Endometrial microvascular endothelial cells (primary cell): Measurements from ENCODE around the gene MAP1B. TPM values are rescaled to one million over a fixed set of nuclear protein-coding genes. Genes with fewer than 3 reads are reported as not detected.
"Not testable (repeated sequence)": the region's sequence is repeated elsewhere in the genome, so short reads cannot be mapped to it uniquely, and the experiment has no call there.

ENCODE experiments used
- in situ Hi-C: cut with HindIII; loops from 2 replicates; pipeline ENCODE4 v1.10.0; 2017; ENCODE audit warnings: low sequenced_read_pairs, low pct_unique_long_range_greater_than_20kb; ENCODE audit errors: inconsistent ontology term
- total RNA-seq: library from RNA; depleted of rRNA; stranded (reverse); fragments of >200 nt; gene quantifications from one replicate; pipeline ENCODE4 v1.2.3, GENCODE V29; 2015; ENCODE audit errors: inconsistent ontology term

Gene MAP1B
- total RNA-seq, 1 donor from 2014 or later, result 226 TPM

- in situ Hi-C loops, result no loop called here
Measured at GRCh38 chr5:72151646-72152045, 44.4 kb downstream of the MAP1B start.

GRCh38 chr5:72152545-72152944 is 45.3 kb downstream of the MAP1B start:
- in situ Hi-C loops, result no loop called here

DNA sequence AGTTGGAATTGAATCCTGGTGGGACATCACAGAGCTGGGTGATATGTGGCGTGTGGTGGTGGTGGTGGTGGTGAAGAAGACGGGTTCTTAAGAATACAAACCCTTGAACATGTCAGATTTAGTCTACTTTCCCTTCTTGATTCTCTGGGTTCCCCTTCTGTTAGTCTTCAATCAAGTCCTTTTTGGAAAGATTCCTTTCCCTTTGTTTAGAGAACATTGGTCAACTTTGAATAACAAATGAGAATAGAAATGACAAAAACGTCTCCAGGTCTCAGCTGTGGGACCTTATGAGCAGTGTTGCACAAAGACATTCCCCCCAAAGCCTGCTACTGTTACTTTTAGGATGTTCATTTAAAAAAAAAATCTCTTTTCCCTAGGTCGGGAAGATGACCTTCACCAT is 46.3 kb downstream of the MAP1B start:
- in situ Hi-C loops, result no loop called here

- in situ Hi-C loops, result no loop called here
Measured at GRCh38 chr5:72154076-72154756, 46.9 kb downstream of the MAP1B start.

GRCh38 chr5:72156946-72157624 is 49.8 kb downstream of the MAP1B start:
- in situ Hi-C loops, result no loop called here

DNA sequence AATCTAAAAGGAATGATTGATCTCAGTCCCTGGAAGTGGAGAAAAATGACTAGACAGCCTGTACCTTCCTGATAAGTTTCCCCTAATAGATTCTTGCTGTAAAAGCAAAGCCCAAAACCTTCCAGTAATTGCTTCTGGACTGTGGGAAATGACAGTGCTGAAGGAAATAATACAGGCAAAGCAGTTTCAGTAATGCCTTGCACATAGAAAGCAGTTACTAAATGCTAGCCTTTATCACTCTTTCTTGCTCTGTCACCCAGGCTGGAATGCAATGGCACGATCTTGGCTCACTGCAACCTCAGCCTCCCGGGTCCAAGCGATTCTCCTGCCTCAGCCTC is 50.3 kb downstream of the MAP1B start:
- in situ Hi-C loops, result no loop called here

DNA sequence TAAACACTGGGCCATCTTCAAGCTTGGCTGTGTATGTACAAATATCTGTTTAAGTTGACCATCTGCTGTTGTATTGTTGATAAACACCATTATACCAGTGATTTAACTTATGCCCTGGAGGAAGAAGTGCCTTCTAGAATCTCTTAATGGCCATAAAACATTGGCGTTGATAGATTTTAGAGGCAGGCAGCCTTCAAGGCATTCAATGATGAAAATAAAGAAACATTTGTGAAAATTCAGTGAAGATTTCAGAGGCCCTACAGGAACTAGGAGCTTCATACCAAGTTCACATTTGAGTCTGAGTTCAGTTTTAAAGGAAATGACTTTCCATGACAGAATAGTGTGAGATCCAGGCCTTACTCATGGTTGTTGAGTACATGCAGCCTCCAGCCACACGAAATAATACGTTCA is 52.2 kb downstream of the MAP1B start:
- in situ Hi-C loops, result no loop called here

GRCh38 chr5:72160329-72160728 is 53.1 kb downstream of the MAP1B start:
- in situ Hi-C loops, result no loop called here

GRCh38 chr5:72160959-72161358 is 53.7 kb downstream of the MAP1B start:
- in situ Hi-C loops, result no loop called here

- in situ Hi-C loops, result no loop called here
Measured at GRCh38 chr5:72161951-72162350, 54.7 kb downstream of the MAP1B start.

- in situ Hi-C loops, result no loop called here
Measured at GRCh38 chr5:72163349-72163983, 56.2 kb downstream of the MAP1B start.

DNA sequence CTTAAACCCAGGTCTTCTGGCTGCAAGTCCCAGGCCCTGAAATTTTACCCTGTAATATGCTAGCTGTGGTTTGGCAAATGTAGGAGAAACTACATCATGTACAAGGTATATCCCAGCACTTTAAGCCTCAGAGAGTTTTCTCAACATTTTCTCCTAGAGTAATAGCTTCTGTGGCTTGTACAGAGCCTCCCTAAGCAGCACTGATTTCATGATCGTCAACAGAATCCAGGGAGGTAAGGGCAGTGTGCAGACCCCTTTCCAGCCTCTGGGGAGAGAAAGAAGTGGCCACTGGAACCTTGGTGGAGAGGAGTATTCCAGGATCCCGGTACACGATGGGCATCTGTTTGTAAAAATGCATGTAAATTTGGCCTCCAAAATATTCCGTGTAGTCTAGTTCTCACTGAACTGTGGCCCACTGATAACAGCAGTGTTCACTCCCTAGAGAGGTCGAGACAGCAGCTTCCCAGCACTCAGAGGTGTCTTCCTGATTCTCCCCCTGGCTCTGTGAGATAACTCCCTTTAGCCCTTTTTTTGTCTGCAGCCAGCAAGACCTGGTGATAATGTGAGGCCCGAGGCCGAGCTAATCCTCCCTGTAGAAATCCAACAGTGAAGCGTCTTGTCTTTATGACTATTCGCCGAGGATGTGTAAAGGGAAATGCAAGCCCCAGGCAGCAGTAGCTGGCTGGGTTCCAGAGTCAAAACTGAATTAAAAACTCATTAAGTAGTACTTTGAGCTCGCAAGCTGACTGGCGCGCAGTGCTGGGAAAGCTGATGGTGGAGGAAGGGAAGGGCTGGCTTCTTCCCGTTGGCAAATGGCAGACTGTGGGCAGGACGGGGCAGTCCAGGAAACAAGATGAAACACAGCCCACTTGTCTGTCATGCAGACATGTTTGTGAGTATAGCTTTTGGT is 59.0 kb downstream of the MAP1B start:
- in situ Hi-C loops, result no loop called here

- in situ Hi-C loops, result no loop called here
Measured at GRCh38 chr5:72167257-72167656, 60.0 kb downstream of the MAP1B start.

DNA sequence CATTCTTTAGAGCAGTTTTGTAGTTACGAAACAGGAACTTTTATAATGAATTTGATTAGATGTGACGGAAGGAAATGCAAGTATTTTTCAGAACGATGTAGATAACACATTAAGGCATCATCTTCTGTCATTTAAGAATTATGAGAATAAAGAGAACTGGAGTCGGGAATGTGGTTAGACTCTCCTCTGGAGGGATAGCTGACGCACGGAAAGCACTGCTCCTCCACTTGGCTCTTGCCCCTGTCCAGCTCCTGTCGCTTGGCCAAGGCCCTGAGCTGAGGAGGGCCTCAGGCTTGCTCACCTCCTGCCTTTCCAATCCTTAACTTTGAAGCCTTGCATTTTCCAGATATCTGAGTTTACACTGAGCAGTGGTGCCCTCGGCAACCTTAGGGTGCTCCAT is 60.5 kb downstream of the MAP1B start:
- in situ Hi-C loops, result no loop called here

- in situ Hi-C loops, result no loop called here
Measured at GRCh38 chr5:72170101-72170500, 62.8 kb downstream of the MAP1B start.

- in situ Hi-C loops, result not testable (repeated sequence)
Measured at GRCh38 chr5:72171181-72171580, 63.9 kb downstream of the MAP1B start.

- in situ Hi-C loops, result no loop called here
Measured at GRCh38 chr5:72171667-72172066, 64.4 kb downstream of the MAP1B start.

GRCh38 chr5:72172786-72173185 is 65.5 kb downstream of the MAP1B start:
- in situ Hi-C loops, result no loop called here

DNA sequence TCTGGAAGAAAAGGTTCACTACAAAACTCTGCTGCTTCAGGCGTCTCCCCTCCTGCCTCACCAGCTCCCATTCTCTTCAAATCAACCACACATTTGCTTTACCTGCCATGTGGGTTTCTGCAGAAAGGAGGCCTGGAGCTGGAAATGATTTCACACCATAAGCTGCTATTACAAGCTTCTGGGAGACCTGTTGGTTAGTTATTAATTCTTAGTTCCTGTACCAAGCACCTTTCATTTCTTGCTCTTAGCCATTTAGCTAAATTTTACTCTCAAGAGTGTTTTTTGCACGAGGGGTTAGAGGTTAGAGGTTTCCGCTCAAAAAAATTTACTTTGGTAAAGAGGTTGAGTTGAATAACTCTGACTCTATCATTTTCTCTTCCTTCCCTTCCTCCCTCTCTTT is 70.3 kb downstream of the MAP1B start:
- in situ Hi-C loops, result no loop called here
